DOHH2 (cell line): ENCODE data around the gene APOO.

Experiments used
- EZH2phosphoT487 ChIP-seq: fragments of 200-600 bp; sonication (generic); IDR thresholded peaks from 2 replicates; pipeline ENCODE4 v1.6.1; 2017; ENCODE audit warnings: borderline replicate concordance, mild to moderate bottlenecking, antibody characterized with exemption, low read length, moderate library complexity, mixed read lengths
- TF ChIP-seq, protein P1 (sequence below): fragments of 200-600 bp; sonication (generic); IDR thresholded peaks from one replicate; pipeline ENCODE4 v1.5.1; 2014; ENCODE audit warnings: antibody characterized with exemption, mild to moderate bottlenecking, low read depth, low read length; ENCODE audit not compliant: poor library complexity, severe bottlenecking

DNA sequence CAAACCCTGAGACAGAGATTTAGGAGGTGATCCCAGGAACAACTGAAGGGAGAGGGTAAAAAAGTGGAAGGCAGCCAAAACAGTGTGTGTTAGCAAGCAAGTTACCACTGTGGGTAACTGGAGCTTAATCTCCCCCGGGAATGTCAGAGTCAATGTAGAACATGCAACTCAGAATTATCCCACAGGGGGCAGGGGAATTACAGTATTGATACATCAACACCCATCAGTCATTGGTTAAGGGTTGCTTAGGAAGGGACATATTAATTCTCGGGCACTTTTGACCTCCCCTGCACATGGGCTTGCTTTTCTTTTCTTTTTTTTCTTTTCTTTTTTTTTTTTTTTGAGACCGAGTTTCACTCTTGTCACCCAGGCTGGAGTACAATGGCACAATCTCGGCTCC is 29.4 kb upstream of the APOO start:
- TF ChIP-seq, protein P1, sequence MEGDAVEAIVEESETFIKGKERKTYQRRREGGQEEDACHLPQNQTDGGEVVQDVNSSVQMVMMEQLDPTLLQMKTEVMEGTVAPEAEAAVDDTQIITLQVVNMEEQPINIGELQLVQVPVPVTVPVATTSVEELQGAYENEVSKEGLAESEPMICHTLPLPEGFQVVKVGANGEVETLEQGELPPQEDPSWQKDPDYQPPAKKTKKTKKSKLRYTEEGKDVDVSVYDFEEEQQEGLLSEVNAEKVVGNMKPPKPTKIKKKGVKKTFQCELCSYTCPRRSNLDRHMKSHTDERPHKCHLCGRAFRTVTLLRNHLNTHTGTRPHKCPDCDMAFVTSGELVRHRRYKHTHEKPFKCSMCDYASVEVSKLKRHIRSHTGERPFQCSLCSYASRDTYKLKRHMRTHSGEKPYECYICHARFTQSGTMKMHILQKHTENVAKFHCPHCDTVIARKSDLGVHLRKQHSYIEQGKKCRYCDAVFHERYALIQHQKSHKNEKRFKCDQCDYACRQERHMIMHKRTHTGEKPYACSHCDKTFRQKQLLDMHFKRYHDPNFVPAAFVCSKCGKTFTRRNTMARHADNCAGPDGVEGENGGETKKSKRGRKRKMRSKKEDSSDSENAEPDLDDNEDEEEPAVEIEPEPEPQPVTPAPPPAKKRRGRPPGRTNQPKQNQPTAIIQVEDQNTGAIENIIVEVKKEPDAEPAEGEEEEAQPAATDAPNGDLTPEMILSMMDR = no peak
- no peak for TF ChIP-seq EZH2phosphoT487
